Dedifferentiated amniotic fluid mesenchymal stem cell (primary cell): ENCODE results near the gene GNG7.
A peak's percentile ranks its signal among the peaks of the same experiment; 100 is the strongest.
"Not testable (repeated sequence)": the region's sequence is repeated elsewhere in the genome, so short reads cannot be mapped to it uniquely, and the experiment has no call there.

ENCODE experiments used
- DNase-seq: peaks from one replicate; pipeline ENCODE4 v3.0.0-alpha.2; 2016; ENCODE audit errors: extremely low spot score

GNG7 gene

DNA sequence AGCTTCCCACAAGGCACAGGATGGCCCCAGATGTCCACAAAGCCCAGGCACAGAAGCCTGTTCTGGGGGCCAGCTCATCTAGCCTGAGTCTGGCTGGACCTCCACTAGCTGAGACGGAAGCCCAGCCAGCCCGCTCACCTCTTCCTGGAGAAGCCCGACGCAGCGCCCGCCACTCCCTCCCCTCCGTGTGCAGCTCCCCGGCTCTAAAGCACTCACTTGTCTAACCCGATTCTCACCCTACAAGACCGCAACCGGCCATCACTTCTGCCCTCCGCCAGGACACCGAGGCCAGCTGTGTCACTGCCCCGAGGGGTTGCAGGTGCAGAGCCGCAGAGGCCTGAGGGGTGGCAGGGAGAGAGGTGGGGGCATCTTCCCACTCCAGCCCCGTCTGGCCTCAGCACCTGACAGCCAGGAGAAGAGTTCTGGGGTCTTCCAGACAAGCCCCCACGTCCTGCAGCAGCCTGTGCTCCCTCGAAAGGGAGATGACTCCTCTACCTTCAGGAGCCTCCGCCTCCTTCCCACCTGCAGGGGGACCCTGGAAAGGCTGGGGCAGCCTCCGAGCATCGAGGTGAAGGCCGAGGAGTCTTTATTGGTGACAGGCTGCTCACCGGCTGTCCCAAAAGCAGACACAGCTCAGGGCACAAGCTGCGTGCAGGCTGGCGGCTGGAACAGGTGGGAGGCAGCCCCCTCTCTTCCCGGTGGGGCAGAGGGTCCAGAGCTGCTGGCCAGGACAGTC lies 24.6 kb upstream of the GNG7 start:
- DNase-seq = no peak

DNA sequence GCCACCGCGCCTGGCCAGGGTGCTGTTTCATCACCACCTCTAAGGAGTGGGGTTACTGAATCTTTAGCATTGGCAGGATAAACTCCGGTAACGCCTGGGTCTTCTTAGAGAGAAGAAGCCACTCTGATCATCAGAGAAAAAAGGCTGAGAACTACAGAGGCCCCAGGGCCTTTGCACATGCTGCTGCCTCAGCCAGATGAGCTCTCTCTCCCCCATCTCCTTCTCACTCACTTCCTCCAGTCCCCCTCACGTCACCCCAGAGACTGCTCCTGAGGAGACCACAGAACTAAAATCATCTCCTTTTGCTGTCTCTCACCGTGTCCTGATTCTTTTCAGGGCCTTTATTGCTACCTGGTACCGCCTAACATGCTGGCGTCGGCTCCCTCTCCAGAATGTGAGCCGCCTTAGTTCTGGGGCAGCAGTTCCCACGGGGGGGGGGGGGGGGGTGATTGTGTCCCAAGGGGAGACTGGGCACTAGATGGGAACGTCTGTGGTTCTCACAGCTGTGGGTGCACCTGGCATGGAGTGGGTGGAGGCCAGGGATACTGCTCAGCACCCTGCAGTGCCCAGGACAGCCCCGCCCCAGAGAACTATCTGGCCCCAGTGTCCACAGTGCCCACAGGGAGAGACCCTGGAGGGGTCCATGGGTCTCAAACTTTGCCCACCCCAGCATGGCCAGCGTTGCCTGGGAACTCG lies 23.8 kb upstream of the GNG7 start:
- DNase-seq = no peak

DNA sequence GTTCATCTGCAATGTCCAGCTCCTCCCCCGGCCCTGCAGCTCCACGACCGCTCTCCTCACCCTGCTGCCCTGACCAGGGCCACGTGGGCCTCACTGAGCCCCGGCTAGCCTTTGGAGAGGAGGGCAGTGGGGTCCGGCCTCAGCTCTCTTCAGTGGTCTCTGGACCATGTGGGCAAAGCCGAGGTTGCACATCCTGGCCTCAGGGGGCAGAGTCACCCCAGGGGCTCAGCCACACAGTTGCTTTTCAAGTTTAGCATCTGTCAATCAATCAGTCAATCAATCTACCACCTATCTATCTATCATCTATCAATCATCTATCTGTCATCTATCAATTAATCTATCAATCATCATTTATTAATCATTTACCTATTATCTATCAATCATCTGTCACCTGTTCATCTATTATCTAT lies 21.7 kb upstream of the GNG7 start:
- no peak for DNase-seq

DNA sequence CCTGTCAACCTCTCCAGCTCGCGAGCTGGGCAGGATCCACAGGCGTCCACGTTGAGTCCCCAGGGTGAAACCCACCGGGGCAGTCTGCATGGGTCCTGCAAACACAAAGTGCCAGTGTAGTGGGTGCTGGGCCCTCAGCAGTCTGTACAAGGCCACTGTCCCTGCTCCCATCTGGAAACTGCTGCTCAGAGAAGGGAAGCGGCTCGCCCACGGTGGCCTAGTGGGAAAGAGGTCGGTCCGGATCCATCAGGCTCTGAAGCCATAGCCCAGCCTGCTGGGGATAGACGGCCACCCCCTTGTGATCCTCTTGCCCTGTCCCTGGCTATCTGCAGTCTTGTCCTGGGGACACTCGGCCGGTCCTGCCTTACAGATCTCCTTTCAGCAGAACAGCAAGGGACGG lies 21.3 kb upstream of the GNG7 start:
- no peak for DNase-seq

DNA sequence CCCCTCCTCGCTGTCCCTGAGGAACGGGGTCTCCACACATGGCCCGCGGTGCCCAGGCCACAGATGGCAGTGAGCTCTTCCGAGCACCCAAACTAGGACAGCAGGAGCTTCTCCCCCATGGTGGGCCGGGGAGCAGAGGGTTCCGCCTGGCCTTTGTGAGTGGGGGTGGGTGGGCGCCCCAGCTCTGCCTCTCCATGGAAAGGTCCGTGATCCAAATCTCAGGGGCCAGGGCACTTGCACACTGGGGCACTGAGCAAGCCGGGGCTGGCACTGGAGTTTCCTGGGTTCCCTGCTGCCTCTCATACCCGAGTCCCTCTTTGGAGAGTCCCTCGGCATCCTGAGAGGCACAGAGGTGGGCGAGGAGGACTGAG lies 20.8 kb upstream of the GNG7 start:
- DNase-seq = no peak

DNA sequence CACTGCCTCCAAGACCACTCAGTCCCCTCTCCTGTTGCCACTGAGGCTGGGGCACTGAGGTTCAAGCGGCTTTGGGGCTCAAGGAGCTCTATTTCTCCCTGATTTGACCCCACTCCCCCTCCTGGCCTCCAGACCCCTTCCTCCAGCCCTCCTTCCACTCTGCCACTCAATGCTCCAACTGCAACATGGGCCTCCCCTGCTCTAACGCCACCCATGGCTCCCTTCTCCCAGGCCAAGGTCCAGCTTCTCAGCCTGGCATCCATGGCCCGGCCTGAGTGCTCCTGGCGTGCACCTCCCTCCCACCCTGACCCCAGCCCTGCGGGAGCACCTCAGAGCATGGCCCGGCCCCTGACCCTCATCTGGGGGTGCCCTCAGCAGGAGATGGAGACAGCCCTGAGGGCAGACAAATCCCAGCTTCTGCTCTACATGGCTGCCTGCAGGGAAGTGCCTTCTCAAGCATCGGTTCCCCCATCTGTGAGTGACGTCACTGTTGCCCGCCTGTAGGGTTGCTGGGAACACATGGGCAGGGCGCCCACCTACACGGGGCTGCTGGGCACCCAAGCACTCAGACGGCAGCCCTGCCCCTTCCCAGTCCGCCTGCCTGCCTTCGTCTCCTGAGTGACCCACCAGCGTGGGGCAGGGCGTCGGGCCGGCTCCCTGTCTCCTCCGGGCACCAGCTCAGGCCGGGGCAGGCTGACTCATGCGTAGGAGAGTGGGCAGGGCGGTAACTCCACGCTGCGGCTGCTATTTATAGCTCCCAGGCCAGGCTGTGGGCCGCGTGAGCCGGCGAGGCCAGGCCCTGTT lies 20.2 kb upstream of the GNG7 start:
- peak; percentile 85 for DNase-seq

DNA sequence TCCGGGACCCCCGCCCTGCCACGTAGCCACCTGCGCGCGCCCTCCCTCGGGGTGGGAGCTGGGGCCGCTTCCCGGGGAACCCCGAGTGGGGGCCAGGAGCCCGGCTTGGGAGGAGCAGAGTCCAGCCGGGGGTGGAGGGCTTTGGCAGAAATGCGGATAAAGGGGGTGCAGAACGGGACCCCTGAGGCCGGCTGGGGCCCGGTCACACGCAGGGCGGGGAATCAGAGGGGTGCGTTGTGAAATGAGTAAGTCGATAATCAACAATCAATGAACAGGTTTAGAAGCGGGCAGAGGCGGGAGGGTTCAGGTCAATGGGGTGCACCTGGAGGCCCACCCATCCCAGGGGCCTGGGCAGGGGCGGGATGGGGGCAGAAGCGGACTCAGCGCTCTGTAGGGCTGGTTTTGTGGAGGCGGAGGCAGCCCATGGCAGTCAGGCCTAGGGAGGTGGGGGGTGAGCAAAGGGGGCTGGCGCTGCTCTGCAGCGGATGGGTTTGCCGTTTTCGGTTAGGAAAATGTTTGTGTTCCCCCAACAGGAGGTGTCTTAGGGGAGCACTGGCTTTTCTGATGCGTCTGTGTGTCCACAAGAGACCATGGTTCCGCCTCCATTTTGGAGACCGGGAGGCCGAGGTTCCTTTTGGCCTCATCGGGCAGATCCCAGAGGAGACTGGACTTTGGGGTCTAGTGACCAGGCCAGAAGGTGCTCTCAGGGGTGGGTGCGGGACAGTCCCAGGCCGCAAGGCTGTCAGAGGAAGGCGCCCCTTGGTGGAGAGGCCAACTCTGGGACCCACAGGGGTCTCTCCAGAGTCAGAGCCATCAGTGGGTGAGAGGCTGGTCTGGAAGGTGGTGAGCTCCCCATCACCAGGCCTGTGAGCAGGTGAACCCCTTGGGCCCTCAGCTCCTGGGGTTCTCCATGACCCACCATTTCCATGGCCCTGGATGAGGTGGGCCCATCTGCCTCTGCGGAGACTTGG lies 19.4 kb upstream of the GNG7 start:
- no peak for DNase-seq

DNA sequence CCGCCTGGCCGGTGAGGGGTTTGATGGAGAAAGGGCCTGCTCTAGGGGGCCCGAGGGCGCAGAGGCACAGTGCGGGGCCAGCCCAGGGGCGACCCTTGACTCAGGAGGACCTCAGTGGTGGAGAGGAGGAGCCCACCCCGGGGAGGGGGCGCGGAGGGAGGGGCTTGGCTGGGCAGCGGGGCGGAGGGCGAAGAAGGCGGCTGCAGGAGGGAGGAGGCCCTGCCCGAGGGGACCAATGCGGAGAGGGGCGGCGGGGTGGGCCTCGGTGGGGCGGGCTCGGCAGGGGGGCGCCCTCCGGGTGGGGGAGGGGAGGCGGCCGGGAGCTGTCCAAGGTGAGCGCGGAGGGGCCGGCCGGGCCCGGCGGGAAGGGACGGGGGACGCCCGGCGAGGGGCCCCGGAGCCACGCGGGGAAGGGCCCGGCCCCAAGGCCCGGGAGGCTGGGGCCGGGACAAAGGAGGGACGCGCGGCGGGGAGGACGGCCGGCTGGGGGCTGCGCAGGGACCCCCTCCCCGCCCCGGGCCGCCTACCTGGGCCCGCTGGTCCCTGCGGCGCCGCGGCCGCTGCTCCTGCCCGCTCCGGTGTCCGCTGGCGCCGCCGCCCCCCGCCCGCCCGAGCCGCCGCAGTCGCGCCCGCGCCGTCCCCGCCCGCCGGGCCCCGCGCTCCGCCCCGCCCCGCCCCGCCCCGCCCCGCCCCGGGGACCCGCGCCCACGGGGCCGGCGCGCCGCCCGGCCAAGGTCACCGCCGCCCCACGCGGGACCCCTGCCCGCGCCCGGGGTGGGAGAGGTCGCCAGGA lies 18.5 kb upstream of the GNG7 start, which contains the start of gene DIRAS1:
Gene DIRAS1 (minus strand): TSS at position 596 of the 793 bp plus-strand sequence. CDS start 3,566 bp downstream, outside the sequence.
- DNase-seq = no peak

DNA sequence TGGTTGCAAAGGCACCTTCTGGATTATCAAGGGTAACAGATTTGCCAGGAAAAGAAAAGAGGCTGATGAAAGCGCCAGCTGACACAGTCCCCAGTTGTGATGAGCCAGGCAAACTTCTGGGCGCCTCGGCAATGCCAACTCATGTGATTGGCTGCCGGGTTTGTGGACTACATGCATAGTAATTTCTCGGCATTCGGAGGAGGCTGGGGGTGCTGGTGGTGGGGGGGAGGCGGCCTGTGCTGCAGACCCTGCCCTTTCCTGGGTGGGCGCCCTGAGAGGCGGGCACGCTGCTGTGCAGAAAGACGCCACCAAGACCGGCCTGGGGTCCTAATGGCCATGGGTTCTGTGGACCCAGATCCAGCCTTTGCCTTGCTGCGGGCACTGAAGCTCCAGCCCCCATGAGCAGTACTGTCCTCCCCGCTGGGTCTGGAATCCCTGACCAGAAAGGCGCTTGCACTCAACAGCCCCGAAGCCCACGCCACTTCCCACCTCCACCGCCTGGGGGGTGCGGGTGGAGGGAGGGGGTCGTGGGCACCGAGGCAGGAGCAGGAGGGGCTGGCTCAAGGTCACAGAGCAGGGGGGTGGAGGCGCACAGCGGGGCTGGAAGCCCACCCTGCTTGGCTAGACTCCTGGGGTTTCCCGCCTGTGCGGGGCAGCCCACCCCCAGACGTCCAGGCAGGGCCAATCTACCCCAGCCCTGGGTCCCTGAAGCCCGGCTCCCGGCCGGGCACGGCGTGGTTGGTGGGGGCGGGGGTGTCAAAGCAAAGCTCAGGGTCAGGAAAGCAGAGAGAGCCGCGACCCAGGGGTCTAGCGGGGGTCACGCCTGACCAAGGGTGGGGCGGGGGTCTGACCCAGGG lies 17.7 kb upstream of the GNG7 start:
- no peak for DNase-seq

DNA sequence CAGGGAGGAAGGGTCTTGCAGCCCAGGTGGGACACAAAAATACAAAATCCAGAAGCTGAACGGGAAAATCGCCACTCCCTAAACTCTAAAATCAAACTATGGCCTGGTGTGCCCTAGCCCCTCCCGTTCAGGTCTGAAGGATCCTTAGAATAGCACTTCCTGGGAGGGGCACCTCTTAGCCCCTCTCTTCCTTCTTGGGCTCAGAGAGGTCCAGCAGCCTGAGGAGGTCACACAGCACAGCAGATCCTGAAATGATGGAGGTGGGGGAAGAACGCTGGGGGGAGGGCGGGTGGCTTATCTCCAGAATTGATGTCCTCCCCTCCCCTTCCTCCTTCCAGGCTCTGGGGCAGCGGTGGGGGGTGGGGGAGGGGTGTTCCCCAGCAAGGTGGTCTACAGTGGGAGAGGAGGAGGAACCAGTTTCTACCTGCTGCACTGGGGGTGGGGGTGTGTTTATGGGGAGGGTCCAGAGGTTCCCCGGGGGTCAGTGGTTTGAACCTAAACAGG lies 16.8 kb upstream of the GNG7 start:
- DNase-seq = no peak

DNA sequence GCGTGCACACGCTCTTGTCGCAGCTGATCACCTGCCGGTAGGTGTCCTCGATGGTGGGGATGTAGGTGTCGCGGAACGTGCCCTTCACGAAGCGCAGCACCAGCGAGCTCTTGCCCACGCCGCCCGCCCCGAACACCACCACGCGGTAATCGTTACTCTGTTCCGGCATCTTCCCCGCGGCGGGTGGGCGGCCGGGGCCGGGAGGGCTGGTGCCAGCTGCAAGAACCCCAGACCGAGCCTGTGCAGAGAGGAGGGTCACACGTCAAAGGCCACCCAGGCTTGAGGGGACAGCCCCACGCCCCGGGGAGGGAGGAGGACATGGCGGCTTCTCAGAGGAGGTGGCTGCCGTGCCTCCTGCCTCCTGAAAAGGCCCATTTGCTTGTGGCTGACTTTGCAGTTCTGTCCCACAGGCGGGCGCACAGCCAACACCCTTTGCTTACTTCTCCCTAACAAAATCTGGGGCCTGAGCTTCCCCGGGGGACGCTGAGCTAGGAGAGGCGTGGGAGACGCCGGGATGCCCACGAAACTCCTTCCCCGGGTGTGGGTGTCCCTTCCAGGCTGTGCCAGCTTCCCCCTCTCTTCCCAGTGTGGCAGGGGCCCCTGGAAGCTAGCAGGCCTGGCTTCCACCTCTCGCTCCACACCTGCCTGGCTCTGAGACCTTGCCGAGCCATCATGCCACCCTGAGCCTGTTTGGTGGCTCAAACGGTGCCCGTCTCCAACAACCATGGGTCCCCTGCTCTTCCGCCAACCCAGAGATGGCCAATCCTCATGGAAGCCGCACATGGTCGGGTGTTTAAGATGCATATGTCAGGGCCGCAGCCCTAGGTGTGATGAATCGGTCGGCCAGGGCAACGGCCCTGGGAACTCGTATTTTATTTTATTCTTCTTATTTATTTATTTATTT lies 15.4 kb upstream of the GNG7 start:
- DNase-seq = no peak

DNA sequence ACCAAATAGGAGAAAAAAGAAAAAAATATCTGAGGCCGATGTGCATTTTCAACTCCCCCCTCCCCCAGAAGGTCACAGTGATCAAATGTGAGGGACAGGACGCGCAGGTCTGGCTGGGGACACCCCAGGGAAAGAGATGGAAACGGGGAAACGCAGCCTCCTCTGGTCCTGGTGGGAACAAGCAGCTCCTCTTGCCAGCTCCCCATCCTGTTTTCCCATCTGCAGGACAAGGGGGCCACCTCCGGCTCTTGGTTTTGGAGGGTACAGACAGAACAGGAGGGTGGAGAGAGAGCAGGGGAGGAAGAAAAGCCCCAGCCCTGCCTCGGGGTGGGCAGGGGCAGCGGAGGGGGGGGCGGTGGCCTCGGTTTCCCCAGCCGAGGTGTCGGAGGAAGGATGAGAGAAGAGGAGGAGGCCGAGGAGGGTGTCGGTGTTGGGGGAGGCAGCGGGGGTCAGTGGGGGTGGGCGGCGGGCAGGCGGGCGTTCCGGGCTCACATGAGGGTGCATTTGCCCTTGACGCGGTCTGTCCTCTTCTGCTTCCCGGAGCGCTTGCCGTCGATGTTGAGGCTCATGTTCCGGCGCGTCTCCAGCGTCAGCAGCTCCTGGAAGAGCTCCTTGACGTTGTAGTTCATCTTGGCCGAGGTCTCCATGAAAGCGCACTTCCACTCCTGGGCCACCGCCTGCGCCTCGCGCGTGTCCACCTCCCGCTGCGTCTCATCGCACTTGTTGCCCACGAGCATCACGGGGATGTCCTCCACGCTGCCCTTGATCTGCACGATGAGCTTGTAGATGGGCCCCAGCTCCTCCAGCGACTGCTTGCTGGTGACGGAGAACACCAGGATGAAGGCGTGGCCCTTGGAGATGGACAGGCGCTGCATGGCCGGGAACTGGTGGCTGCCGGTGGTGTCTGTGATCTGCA lies 14.5 kb upstream of the GNG7 start:
- DNase-seq = no peak

DNA sequence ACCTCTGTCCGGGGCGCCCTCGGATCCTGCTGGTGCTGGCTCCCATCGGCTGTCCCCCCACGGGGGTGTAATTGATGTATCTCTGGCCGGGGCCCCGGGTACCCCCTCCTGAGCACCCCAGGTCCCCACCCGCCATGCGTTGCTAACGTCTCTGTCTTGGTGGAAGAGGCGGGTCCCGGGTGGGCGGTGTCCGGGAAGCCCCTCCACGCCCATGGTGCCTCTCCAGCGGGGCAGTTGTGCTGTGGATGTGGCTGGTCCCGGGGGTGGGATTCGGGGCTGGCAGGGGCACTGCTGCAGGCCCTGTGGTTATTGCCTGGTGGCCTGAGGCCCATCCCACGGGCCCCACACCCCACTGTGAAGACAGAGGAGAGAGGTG lies 13.8 kb upstream of the GNG7 start:
- no peak for DNase-seq

DNA sequence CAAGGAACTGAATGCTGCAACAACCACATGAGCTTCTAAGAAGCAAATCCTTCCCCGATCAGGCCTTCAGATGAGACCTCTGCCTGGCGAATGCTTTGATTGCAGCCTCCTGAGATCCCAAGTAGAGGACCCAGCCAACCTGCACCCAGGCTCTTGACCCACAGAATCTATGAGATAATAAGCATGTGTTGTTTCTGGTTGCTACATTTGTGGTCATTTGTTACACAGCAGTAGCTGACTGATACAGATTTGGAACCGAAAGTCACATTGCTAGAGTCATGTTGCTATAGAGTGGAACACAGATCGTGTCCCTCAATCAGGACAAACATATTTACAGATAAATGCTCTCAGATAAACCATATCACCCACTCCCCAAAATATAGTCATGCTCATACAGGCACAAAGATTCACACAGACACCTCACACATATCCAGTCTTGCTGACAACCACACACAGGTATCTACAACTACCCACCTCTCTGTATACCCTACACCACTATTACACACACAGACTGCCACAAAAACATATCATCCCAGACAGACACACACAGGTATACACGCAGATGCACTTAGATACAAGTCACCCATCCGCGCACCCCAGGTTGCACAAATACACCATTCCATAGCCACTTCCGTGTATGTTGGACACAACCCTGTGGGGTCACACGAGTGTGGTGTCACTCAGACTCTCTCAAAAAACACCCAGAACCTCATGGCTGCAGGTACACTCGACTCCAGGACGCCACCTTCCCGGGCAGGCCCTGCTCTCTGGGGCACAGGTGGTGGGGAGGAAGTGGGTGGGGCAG lies 13.2 kb upstream of the GNG7 start:
- DNase-seq = no peak

DNA sequence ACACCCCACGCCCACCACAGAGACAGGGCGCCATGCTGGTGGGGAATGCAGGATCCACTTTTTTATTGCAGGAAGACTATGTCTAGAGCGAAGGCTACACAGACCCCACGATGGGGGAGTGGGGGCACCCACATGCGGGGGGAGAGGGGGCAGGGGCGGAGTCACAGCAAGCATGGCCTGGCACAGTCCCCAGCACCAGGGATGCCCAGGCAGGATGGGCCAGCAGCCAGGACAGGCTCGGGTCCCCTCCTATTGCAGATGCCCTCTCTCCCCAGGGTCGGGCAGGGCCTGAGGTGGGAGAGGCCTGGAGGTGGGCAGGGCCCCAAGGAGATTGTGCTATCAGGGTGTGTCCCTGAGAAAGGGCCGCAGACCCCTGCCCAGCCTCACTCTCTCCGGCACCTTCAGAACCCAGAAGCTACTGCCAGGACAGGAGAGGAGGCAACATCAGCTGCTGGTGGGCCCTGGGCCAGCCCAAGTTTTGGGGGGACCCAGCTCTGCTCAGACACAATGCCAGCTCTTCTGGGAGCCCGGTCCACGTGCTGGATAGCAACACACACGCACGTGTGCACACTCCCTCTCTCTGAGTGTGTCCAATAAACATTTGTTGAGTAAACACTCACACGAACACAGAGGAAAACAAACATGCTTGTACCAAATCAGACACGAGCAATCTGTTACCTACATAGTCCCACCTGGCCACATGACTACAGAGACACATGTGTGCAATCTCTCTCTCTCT lies 12.2 kb upstream of the GNG7 start:
- no peak for DNase-seq

DNA sequence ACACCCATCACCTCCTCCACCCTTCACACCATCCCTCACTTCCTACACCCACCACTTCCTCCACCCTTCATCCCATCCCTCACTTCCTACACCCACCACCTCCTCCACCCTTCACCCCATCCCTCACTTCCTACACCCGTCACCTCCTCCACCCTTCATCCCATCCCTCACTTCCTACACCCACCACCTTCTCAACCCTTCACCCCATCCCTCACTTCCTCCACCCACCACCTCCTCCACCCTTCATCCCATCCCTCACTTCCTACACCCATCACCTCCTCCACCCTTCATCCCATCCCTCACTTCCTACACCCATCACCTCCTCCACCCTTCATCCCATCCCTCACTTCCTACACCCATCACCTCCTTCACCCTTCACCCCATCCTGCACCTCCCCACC lies 11.6 kb upstream of the GNG7 start:
- DNase-seq = not testable (repeated sequence)
